ENCODE data around the gene ZNF25. TPM values are rescaled to one million over a fixed set of nuclear protein-coding genes. Genes with fewer than 3 reads are reported as not detected.

Gene ZNF25
- total and polyA plus RNA-seq, 9 of the 15 experiments (the other 6 are each of a cell fraction or from before 2014, with no cell fraction given): 0.62 to 2.3 (median 1.6) TPM

GRCh38 chr10:37976091-37976879 lies at the start of gene ZNF25 (continued):
- TF ChIP-seq ZBTB11 (CRISPR knock-in tag; IDR thresholded peaks at IDR 0.05) (peak in 1 of 3 experiments; percentile 63; a peak in 1 of 6 replicates), ARID4B (CRISPR knock-in tag; IDR thresholded peaks at IDR 0.05) (peak; percentile 34; the same call in 1 of the 2 replicates), WHSC1 (IDR thresholded peaks at IDR 0.05; ENCODE audit: low read length) (no peak), TCF3 (CRISPR knock-in tag; IDR thresholded peaks at IDR 0.05) (no peak), PBX2 (CRISPR knock-in tag; IDR thresholded peaks at IDR 0.05; ENCODE audit: low read depth) (no peak), PBX2 (tag; conservative IDR thresholded peaks at IDR 0.05; ENCODE audit: low read depth) (peak; percentile 37), SAP30 (IDR thresholded peaks at IDR 0.05; ENCODE audit: borderline replicate concordance, insufficient read depth, low read depth, low read length, poor library complexity, severe bottlenecking) (no peak), SNRNP70 (optimal IDR thresholded peaks at IDR 0.05; ENCODE audit: low read depth, low read length) (no peak), ATF4 (CRISPR knock-in tag; IDR thresholded peaks at IDR 0.05) (no peak), KDM4B (IDR thresholded peaks at IDR 0.05; ENCODE audit: borderline replicate concordance in 2 of 2, low read depth in 1 of 2) (no peak), HLTF (IDR thresholded peaks at IDR 0.05) (no peak), ZBTB26 (CRISPR knock-in tag; IDR thresholded peaks at IDR 0.05) (no peak)

Measured in K562 (cell line).